ENCODE results near the gene ATG5.
"Not testable (repeated sequence)": the region's sequence is repeated elsewhere in the genome, so short reads cannot be mapped to it uniquely, and the experiment has no call there.

ATG5 gene

GRCh38 chr6:106237286-106237685 lies 88.3 kb downstream of the ATG5 start:
- TF ChIP-seq ZNF274 (IDR thresholded peaks at IDR 0.05; ENCODE audit: low read depth, low read length): no peak
- H3K4me3 ChIP-seq (ENCODE audit: low read length): no peak overlapping the region

- H3K4me3 ChIP-seq (ENCODE audit: low read length): not testable (repeated sequence)
These were observed 95.6 kb downstream of the ATG5 start for GRCh38 chr6:106229876-106230445.

- no peak overlapping the region for H3K4me3 ChIP-seq (ENCODE audit: low read length)
- TF ChIP-seq ZNF274 (IDR thresholded peaks at IDR 0.05; ENCODE audit: low read depth, low read length): no peak
These were observed 97.7 kb downstream of the ATG5 start for GRCh38 chr6:106227612-106228507.

GRCh38 chr6:106226676-106227075 lies 98.9 kb downstream of the ATG5 start:
- TF ChIP-seq ZNF274 (IDR thresholded peaks at IDR 0.05; ENCODE audit: low read depth, low read length): no peak
- no peak overlapping the region for H3K4me3 ChIP-seq (ENCODE audit: low read length)

- no peak for TF ChIP-seq ZNF274 (IDR thresholded peaks at IDR 0.05; ENCODE audit: low read depth, low read length)
- H3K4me3 ChIP-seq (ENCODE audit: low read length): no peak overlapping the region
These were observed 100.0 kb downstream of the ATG5 start for GRCh38 chr6:106225581-106225980.

- no peak overlapping the region for H3K4me3 ChIP-seq (ENCODE audit: low read length)
- TF ChIP-seq ZNF274 (IDR thresholded peaks at IDR 0.05; ENCODE audit: low read depth, low read length): no peak
These were observed 102.1 kb downstream of the ATG5 start for GRCh38 chr6:106223300-106223930.

GRCh38 chr6:106220485-106220884 lies 105.1 kb downstream of the ATG5 start:
- no peak for TF ChIP-seq ZNF274 (IDR thresholded peaks at IDR 0.05; ENCODE audit: low read depth, low read length)
- H3K4me3 ChIP-seq (ENCODE audit: low read length): no peak overlapping the region

- TF ChIP-seq ZNF274 (IDR thresholded peaks at IDR 0.05; ENCODE audit: low read depth, low read length): no peak
These were observed 109.0 kb downstream of the ATG5 start for GRCh38 chr6:106216527-106216926.

GRCh38 chr6:106215608-106216007 lies 110.0 kb downstream of the ATG5 start:
- H3K4me3 ChIP-seq (ENCODE audit: low read length): no peak overlapping the region
- TF ChIP-seq ZNF274 (IDR thresholded peaks at IDR 0.05; ENCODE audit: low read depth, low read length): no peak

More at GRCh38 chr6:106216527-106216926, 109.0 kb downstream of the ATG5 start:
- no peak overlapping the region for H3K4me3 ChIP-seq (ENCODE audit: low read length)

GRCh38 chr6:106214531-106214930 lies 111.0 kb downstream of the ATG5 start:
- no peak for TF ChIP-seq ZNF274 (IDR thresholded peaks at IDR 0.05; ENCODE audit: low read depth, low read length)

GRCh38 chr6:106213660-106214289 lies 111.8 kb downstream of the ATG5 start:
- no peak overlapping the region for H3K4me3 ChIP-seq (ENCODE audit: low read length)
- no peak for TF ChIP-seq ZNF274 (IDR thresholded peaks at IDR 0.05; ENCODE audit: low read depth, low read length)

More at GRCh38 chr6:106214531-106214930, 111.0 kb downstream of the ATG5 start:
- H3K4me3 ChIP-seq (ENCODE audit: low read length): no peak overlapping the region

- H3K4me3 ChIP-seq (ENCODE audit: low read length): no peak overlapping the region
- TF ChIP-seq ZNF274 (IDR thresholded peaks at IDR 0.05; ENCODE audit: low read depth, low read length): no peak
These were observed 113.0 kb downstream of the ATG5 start for GRCh38 chr6:106212576-106212975.

GRCh38 chr6:106206905-106207304 lies 118.7 kb downstream of the ATG5 start:
- no peak overlapping the region for H3K4me3 ChIP-seq (ENCODE audit: low read length)

GRCh38 chr6:106204961-106205360 lies 120.6 kb downstream of the ATG5 start:
- H3K4me3 ChIP-seq (ENCODE audit: low read length): no peak overlapping the region
- no peak for TF ChIP-seq ZNF274 (IDR thresholded peaks at IDR 0.05; ENCODE audit: low read depth, low read length)

More at GRCh38 chr6:106206905-106207304, 118.7 kb downstream of the ATG5 start:
- no peak for TF ChIP-seq ZNF274 (IDR thresholded peaks at IDR 0.05; ENCODE audit: low read depth, low read length)
